Hepatocyte (in vitro differentiated cells): ENCODE measurements around the gene SCP2D1.

Experiments used
- EZH2phosphoT487 ChIP-seq: fragments of 200-600 bp; sonication (generic); IDR thresholded peaks from one replicate; pipeline ENCODE4 v1.6.1; 2018; ENCODE audit warnings: antibody characterized with exemption, mild to moderate bottlenecking, low read depth, moderate library complexity; ENCODE audit not compliant: unreplicated experiment, severe bottlenecking
- TF ChIP-seq, protein P1 (sequence below): fragments of 200-600 bp; sonication (generic); IDR thresholded peaks from 2 replicates; pipeline ENCODE4 v1.5.1; 2016; ENCODE audit warnings: antibody characterized with exemption, mild to moderate bottlenecking; ENCODE audit not compliant: poor library complexity

DNA sequence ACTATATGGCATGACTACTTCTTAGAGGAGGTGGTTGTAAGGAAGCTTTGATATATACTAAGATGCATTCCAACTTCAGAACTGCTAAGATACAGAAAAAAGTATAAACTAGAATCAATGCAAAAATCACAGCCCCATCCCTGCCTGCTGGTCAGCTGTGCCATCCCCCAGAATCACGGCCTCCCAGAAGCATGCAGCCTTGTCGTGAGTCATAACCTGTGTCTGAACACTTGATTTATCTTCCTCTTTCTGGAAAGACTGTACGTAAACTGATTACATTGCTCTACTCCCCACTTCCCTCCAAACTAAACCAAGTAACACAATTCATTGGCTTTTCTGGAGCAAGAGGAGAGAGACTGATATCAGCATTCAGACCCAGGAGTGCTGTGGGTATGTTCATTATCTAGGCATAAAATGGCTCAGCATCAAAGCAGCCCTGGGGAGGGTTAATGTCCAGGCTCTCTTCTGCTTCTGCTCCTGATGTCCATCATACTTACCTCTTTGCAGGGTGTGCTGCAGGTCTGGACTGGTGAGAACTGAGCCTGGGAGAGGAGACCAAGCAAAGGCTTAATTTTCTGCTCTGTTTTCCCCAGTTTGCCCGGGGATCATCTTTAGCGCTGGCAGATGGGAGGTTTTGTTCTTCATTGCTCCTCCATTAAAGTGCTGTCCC is 18.4 kb downstream of the SCP2D1 start:
- TF ChIP-seq, protein P1, sequence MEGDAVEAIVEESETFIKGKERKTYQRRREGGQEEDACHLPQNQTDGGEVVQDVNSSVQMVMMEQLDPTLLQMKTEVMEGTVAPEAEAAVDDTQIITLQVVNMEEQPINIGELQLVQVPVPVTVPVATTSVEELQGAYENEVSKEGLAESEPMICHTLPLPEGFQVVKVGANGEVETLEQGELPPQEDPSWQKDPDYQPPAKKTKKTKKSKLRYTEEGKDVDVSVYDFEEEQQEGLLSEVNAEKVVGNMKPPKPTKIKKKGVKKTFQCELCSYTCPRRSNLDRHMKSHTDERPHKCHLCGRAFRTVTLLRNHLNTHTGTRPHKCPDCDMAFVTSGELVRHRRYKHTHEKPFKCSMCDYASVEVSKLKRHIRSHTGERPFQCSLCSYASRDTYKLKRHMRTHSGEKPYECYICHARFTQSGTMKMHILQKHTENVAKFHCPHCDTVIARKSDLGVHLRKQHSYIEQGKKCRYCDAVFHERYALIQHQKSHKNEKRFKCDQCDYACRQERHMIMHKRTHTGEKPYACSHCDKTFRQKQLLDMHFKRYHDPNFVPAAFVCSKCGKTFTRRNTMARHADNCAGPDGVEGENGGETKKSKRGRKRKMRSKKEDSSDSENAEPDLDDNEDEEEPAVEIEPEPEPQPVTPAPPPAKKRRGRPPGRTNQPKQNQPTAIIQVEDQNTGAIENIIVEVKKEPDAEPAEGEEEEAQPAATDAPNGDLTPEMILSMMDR, result no peak
- no peak for TF ChIP-seq EZH2phosphoT487
